Natural killer cell (primary cell): ENCODE measurements around the gene EVI5. TPM values are rescaled to one million over a fixed set of nuclear protein-coding genes. Genes with fewer than 3 reads are reported as not detected.
"Not testable (repeated sequence)": the region's sequence is repeated elsewhere in the genome, so short reads cannot be mapped to it uniquely, and the experiment has no call there.

Source experiments
- ATAC-seq, 3 donors: fragments of 150-1000 bp in 2 of 3; fragments of 200-7000 bp in 1 of 3; cut with Tn5 transposase; 1 replicate in 1 of 3; 2 replicates in 2 of 3; pipeline ENCODE4 v1.10.0; 2021; ENCODE audit warnings: mild to moderate bottlenecking in 2 of 3, moderate library complexity in 2 of 3
- DNase-seq, 2 donors: peaks; one replicate each; pipeline versions ENCODE4 v3.0.0 to v3.0.0-alpha.2; 2013 to 2021; ENCODE audit warnings: mixed read lengths in 1 of 2
- H3K27ac ChIP-seq: one replicate; pipeline ENCODE4 v1.5.1; 2013; ENCODE audit warnings: mild to moderate bottlenecking, low read length
- H3K27me3 ChIP-seq: one replicate; pipeline ENCODE4 v1.6.1; 2013; ENCODE audit warnings: low read length; ENCODE audit not compliant: control insufficient read depth, insufficient read depth
- H3K36me3 ChIP-seq: one replicate; pipeline ENCODE4 v1.6.1; 2013; ENCODE audit warnings: low read length; ENCODE audit not compliant: control insufficient read depth, insufficient read depth
- H3K4me1 ChIP-seq: one replicate; pipeline ENCODE4 v1.6.1; 2013; ENCODE audit warnings: low read length; ENCODE audit not compliant: control insufficient read depth, insufficient read depth
- H3K4me3 ChIP-seq: one replicate; pipeline ENCODE4 v1.5.1; 2013; ENCODE audit warnings: low read length
- H3K9me3 ChIP-seq: one replicate; pipeline ENCODE4 v1.6.1; 2013; ENCODE audit warnings: low read length; ENCODE audit not compliant: control insufficient read depth, insufficient read depth
- H3K27ac Mint-ChIP-seq, 2 donors: one replicate each; pipeline ENCODE4 v1.8.0; 2022; ENCODE audit warnings: mild to moderate bottlenecking in 2 of 2, mixed read lengths in 2 of 2, moderate library complexity in 1 of 2
- H3K27me3 Mint-ChIP-seq, 2 donors: one replicate each; pipeline ENCODE4 v1.8.0; 2022; ENCODE audit warnings: low read depth in 2 of 2, mixed read lengths in 2 of 2
- H3K36me3 Mint-ChIP-seq: one replicate; pipeline ENCODE4 v1.8.0; 2022; ENCODE audit warnings: mixed read lengths
- H3K4me1 Mint-ChIP-seq, 2 donors: one replicate each; pipeline ENCODE4 v1.8.0; 2022; ENCODE audit warnings: mixed read lengths in 2 of 2
- H3K4me3 Mint-ChIP-seq: one replicate; pipeline ENCODE4 v1.8.0; 2022; ENCODE audit warnings: mild to moderate bottlenecking, moderate library complexity, mixed read lengths
- H3K9me3 Mint-ChIP-seq, 2 donors: one replicate each; pipeline ENCODE4 v1.8.0; 2022; ENCODE audit warnings: mixed read lengths in 2 of 2
- WGBS: methylation state at CpG from one replicate; pipeline ENCODE4 v1.1.7; 2013; ENCODE audit warnings: missing lambda C conversion rate; ENCODE audit not compliant: insufficient coverage; 5-methylcytosine and 5-hydroxymethylcytosine counted together
- intact Hi-C: fragments of 100-400 bp; cut with micrococcal nuclease; formaldehyde crosslinking; loops from one replicate; pipeline ENCODE4 v1.14.2; 2022
- total RNA-seq, 4 donors: library from RNA; stranded (reverse); fragments of 120-200 nt in 1 of 4; gene quantifications; one replicate each; pipeline versions ENCODE4 v1.2.3 to v1.2.4, GENCODE V29; 2013 to 2022
- TF ChIP-seq, protein P1 (sequence below): fragments of 200-600 bp; IDR thresholded peaks from one replicate; pipeline ENCODE4 v1.8.0; 2022; ENCODE audit warnings: antibody characterized with exemption

Gene EVI5
- total RNA-seq, 3 donors from 2014 or later (not counting 1 experiment from before 2014, with no cell fraction given): 3.9 to 6.0 (median 5.5) TPM

DNA sequence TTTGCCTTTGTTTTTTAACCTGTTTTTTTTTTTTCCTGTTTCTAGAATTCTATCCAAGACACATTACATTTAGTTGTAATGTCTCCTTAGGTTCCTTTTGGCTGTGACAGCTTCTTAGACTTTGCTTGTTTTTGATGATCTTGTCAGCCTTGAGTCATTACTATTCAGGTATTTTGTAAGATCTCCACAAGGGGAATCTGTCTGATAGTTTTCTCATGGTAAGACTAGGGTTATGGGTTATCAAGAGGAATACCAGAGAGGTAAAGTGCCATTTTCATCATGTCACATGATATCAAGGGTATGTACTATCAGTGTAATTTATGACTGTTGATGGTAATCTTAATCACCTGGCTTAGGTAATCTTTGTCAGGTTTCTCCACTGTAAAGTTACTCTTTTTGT lies 199.1 kb downstream of the EVI5 start:
- no peak overlapping the region for H3K4me3 Mint-ChIP-seq
- Histone ChIP-seq H3K9me3 (no peaks in the 10 kb centered on the region), H3K36me3 (no peaks in the 10 kb centered on the region), H3K27ac (no peak overlapping the region), H3K4me3 (no peak overlapping the region), H3K27me3 (no peaks in the 10 kb centered on the region), H3K4me1 (peaks cover 12% of the 10 kb centered on the region)
- peak overlapping the region; percentile 39 to 58 for H3K27ac Mint-ChIP-seq
- H3K36me3 Mint-ChIP-seq: no peaks in the 10 kb centered on the region
- H3K9me3 Mint-ChIP-seq: no peaks in the 10 kb centered on the region
- intact Hi-C loops: loop anchor here (2.0 kb wide), 2 partner anchors 101 to 219 kb away; no protein-coding TSS in a partner anchor
- TF ChIP-seq, protein P1, sequence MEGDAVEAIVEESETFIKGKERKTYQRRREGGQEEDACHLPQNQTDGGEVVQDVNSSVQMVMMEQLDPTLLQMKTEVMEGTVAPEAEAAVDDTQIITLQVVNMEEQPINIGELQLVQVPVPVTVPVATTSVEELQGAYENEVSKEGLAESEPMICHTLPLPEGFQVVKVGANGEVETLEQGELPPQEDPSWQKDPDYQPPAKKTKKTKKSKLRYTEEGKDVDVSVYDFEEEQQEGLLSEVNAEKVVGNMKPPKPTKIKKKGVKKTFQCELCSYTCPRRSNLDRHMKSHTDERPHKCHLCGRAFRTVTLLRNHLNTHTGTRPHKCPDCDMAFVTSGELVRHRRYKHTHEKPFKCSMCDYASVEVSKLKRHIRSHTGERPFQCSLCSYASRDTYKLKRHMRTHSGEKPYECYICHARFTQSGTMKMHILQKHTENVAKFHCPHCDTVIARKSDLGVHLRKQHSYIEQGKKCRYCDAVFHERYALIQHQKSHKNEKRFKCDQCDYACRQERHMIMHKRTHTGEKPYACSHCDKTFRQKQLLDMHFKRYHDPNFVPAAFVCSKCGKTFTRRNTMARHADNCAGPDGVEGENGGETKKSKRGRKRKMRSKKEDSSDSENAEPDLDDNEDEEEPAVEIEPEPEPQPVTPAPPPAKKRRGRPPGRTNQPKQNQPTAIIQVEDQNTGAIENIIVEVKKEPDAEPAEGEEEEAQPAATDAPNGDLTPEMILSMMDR: no peak
- H3K4me1 Mint-ChIP-seq: peaks cover 20% of the 10 kb centered on the region in 2 donors
- no peaks in the 10 kb centered on the region for H3K27me3 Mint-ChIP-seq
- no peak for DNase-seq
- no peak for ATAC-seq

DNA sequence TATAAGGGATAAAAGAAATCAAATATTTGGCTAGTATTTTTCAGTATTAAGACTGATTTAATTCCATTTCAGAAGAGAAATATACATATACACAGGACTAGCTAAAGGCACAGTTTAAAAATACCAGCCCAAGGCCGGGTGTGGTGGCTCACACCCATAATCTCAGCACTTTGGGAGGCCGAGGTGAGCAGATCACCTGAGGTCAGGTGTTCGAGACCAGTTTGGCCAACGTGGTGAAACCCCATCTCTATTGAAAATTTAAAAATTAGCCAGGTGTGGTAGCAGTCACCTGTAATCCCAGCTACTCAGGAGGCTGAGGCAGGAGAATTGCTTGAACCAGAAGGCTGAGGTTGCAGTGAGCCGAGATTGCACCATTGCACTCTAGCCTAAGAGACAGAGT lies 200.1 kb downstream of the EVI5 start:
- not testable (repeated sequence) for H3K27me3 ChIP-seq, H3K4me3 Mint-ChIP-seq, H3K27me3 Mint-ChIP-seq, H3K36me3 ChIP-seq, DNase-seq, ATAC-seq, H3K4me3 ChIP-seq, H3K9me3 ChIP-seq, H3K36me3 Mint-ChIP-seq, H3K9me3 Mint-ChIP-seq
- Histone ChIP-seq H3K27ac (peak overlapping the region; percentile 64), H3K4me1 (peaks cover 12% of the 10 kb centered on the region)
- intact Hi-C loops: loop anchor here (1.0 to 2.0 kb wide), 4 partner anchors 47 to 269 kb away; no protein-coding TSS in a partner anchor
- H3K27ac Mint-ChIP-seq: peak overlapping the region; percentile 86 to 88
- WGBS: 57% methylated on average over 5 of the region's 5 CpGs
- peaks cover 20% of the 10 kb centered on the region in 2 donors for H3K4me1 Mint-ChIP-seq

DNA sequence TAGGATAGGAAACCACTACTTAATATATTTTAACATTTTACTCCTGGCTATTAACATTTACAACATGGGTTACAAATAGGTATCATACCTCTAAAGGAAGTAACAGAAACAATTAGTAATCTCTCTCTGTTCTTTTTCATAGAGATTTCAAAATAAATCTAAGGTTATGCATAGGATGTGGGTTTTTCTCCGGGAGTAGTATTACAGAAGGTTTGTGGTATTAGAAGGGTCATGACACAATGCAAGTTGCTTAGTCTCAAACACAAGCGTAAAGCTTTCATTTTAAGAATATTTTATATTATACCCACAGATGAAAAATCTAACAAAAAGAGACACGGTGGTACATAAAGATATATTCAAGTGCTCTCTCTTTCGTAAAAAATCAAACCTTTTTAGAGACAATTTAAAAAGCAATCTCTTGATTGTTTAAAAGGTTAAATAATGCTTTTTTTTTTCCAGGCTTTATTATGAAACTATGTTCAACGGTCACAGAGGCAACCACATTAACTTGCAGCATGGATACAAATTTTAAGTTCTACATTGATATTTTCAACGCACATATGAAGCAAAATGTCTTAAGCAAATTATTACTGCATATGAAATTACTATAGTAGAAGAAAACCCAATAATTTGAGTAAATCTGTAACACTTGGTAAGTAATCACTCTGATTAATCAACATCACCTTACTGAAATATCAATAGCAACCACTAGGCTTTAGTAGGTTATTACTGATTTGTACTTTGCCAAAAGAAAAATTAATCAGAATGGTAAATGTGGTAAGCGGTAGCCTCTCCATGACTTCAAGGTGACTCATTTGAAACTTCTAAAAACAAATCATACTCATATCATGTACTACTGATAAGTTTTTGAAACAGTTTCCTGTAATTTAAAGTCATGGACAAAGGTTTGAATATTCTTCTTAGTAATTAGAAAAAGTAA lies 200.8 kb downstream of the EVI5 start:
- Histone ChIP-seq H3K27ac (peak overlapping the region; percentile 64), H3K27me3 (no peaks in the 10 kb centered on the region), H3K9me3 (no peaks in the 10 kb centered on the region), H3K4me1 (peaks cover 12% of the 10 kb centered on the region), H3K4me3 (peak overlapping the region; percentile 10), H3K36me3 (no peaks in the 10 kb centered on the region)
- Mint-ChIP-seq H3K27me3 (no peaks in the 10 kb centered on the region), H3K27ac (peak overlapping the region; percentile 86 to 88), H3K9me3 (no peaks in the 10 kb centered on the region), H3K4me3 (peak overlapping the region; percentile 76), H3K4me1 (peaks cover 20% of the 10 kb centered on the region in 2 donors), H3K36me3 (no peaks in the 10 kb centered on the region)
- TF ChIP-seq, protein P1: no peak
- DNase-seq: peak in 1 of 2 donors; percentile 70
- intact Hi-C loops: loop anchor here (1.0 to 2.0 kb wide), 4 partner anchors 46 to 268 kb away; no protein-coding TSS in a partner anchor
- WGBS: 0% methylated on average over 1 of the region's 7 CpGs
- ATAC-seq: peak; percentile 85 to 96 (median 89)

DNA sequence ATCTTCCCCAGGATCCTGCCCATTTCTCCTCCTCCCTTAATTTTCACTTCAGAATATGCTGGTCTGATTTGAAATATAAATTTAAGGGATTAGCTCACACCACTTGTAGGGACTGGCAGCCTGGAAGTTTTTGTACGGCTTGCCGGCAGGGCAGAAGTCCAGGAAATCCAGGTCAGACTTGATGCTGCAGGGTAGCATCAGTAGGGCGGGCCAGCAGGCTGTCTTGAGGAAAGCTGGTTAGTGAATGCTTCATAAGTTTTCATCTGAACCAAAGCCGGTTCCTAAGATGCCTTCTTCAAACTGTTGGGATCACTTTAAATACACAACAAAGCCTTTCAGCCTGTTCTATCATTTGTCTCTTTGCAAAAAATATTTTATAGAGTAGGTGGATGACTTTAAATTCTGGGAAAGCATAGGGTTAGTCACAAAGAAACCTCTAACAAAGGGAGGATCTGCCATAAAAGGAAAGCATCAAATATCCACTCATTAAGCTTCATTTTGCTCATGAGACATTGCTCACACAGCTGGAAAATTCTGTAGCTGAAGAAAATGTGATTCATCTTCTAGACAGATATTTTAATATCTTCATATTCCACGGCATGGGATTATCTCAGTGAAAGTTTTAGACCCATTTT lies 207.5 kb downstream of the EVI5 start:
- no peak overlapping the region for H3K4me3 ChIP-seq
- Mint-ChIP-seq H3K4me3 (no peak overlapping the region), H3K4me1 (peaks cover 4% of the 10 kb centered on the region in 2 donors), H3K27ac (no peak overlapping the region), H3K9me3 (no peaks in the 10 kb centered on the region), H3K27me3 (no peaks in the 10 kb centered on the region), H3K36me3 (no peaks in the 10 kb centered on the region)
- H3K36me3 ChIP-seq: no peaks in the 10 kb centered on the region
- H3K27me3 ChIP-seq: no peaks in the 10 kb centered on the region
- WGBS: 77% methylated on average over 4 of the region's 5 CpGs
- DNase-seq (no peak), ATAC-seq (no peak)
- intact Hi-C loops: no loop called here
- TF ChIP-seq, protein P1: no peak
- H3K27ac ChIP-seq: no peak overlapping the region
- H3K9me3 ChIP-seq: no peaks in the 10 kb centered on the region
- H3K4me1 ChIP-seq: no peaks in the 10 kb centered on the region
